ENCODE data around the gene GAK.
"Not testable (repeated sequence)": the region's sequence is repeated elsewhere in the genome, so short reads cannot be mapped to it uniquely, and the experiment has no call there.

DNA sequence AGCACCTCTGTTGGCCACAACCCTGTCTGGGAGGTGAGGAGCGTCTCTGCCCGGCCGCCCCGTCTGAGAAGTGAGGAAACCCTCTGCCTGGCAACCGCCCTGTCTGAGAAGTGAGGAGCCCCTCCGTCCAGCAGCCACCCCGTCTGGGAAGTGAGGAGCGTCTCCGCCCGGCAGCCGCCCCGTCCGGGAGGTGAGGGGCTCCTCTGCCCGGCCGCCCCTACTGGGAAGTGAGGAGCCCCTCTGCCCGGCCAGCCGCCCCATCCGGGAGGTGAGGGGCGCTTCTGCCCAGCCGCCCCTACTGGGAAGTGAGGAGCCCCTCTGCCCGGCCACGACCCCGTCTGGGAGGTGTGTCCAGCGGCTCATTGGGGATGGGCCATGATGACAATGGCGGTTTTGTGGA lies 43.9 kb upstream of the GAK start:
- TF ChIP-seq, protein P1, sequence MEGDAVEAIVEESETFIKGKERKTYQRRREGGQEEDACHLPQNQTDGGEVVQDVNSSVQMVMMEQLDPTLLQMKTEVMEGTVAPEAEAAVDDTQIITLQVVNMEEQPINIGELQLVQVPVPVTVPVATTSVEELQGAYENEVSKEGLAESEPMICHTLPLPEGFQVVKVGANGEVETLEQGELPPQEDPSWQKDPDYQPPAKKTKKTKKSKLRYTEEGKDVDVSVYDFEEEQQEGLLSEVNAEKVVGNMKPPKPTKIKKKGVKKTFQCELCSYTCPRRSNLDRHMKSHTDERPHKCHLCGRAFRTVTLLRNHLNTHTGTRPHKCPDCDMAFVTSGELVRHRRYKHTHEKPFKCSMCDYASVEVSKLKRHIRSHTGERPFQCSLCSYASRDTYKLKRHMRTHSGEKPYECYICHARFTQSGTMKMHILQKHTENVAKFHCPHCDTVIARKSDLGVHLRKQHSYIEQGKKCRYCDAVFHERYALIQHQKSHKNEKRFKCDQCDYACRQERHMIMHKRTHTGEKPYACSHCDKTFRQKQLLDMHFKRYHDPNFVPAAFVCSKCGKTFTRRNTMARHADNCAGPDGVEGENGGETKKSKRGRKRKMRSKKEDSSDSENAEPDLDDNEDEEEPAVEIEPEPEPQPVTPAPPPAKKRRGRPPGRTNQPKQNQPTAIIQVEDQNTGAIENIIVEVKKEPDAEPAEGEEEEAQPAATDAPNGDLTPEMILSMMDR (IDR thresholded peaks at IDR 0.05; ENCODE audit: poor library complexity), result not testable (repeated sequence)
- TF ChIP-seq EZH2 (IDR thresholded peaks at IDR 0.05; ENCODE audit: borderline replicate concordance), result not testable (repeated sequence)

All from hepatocyte (in vitro differentiated cells).